Activated CD8-positive, alpha-beta memory T cell treated with anti-CD3 and anti-CD28 coated beads, Interleukin-2, amount 10 ng/mL, durations not matched to agents 7 days and 5 days (primary cell): ENCODE measurements around the gene B4GALT2. TPM values are rescaled to one million over a fixed set of nuclear protein-coding genes. Genes with fewer than 3 reads are reported as not detected.
A peak's percentile ranks its signal among the peaks of the same experiment; 100 is the strongest.

Experiments used
- ATAC-seq: fragments of 150-1000 bp; cut with Tn5 transposase; one replicate; pipeline ENCODE4 v1.10.0; 2021; ENCODE audit warnings: moderate library complexity
- CTCF ChIA-PET: fragments of 350-600 bp; sonication (Branson Sonifier 250); formaldehyde crosslinking; loops from one replicate; lab custom pipeline; 2021; ENCODE audit warnings: antibody characterized with exemption; lab: Charles Lee
- DNase-seq: peaks from one replicate; pipeline ENCODE4 v3.0.0-alpha.2; 2020
- H3K27ac Mint-ChIP-seq: one replicate; pipeline ENCODE4 v1.8.0; 2021; ENCODE audit warnings: mild to moderate bottlenecking, mixed read lengths
- H3K27me3 Mint-ChIP-seq: one replicate; pipeline ENCODE4 v1.8.0; 2021; ENCODE audit warnings: mixed read lengths
- H3K36me3 Mint-ChIP-seq: one replicate; pipeline ENCODE4 v1.8.0; 2021; ENCODE audit warnings: mild to moderate bottlenecking, mixed read lengths
- H3K4me1 Mint-ChIP-seq: one replicate; pipeline ENCODE4 v1.8.0; 2021; ENCODE audit warnings: mixed read lengths
- H3K4me3 Mint-ChIP-seq: one replicate; pipeline ENCODE4 v1.8.0; 2021; ENCODE audit warnings: mild to moderate bottlenecking, moderate library complexity, mixed read lengths
- H3K9me3 Mint-ChIP-seq: one replicate; pipeline ENCODE4 v1.8.0; 2022; ENCODE audit warnings: low read depth, mixed read lengths
- total RNA-seq, 2 experiments: library from RNA; stranded (reverse); gene quantifications; one replicate each; pipeline ENCODE4 v1.2.3, GENCODE V29; 2021

Gene B4GALT2
- total RNA-seq, 2 experiments from 2014 or later = 20.1 to 25.5 TPM

- Mint-ChIP-seq H3K27me3 (no peaks in the 10 kb centered on the region), H3K9me3 (no peaks in the 10 kb centered on the region), H3K36me3 (no peaks in the 10 kb centered on the region), H3K4me3 (no peak overlapping the region), H3K4me1 (peaks cover 16% of the 10 kb centered on the region), H3K27ac (no peak overlapping the region)
- DNase-seq = no peak
- CTCF ChIA-PET = interaction anchor here (0.9 to 2.6 kb wide), 3 partner anchors 9 to 394 kb away, joined by 3 to 11 read pairs (median 6); no protein-coding TSS in a partner anchor
- no peak for ATAC-seq
Observed at GRCh38 chr1:44027320-44027719, 48.3 kb downstream of the B4GALT2 start.

GRCh38 chr1:44029260-44029910 lies 50.4 kb downstream of the B4GALT2 start:
- Mint-ChIP-seq H3K4me1 (peaks cover 20% of the 10 kb centered on the region), H3K4me3 (peak overlapping the region; percentile 89), H3K36me3 (no peaks in the 10 kb centered on the region), H3K27me3 (no peaks in the 10 kb centered on the region), H3K27ac (peak overlapping the region; percentile 96), H3K9me3 (no peaks in the 10 kb centered on the region)
- no peak for DNase-seq
- ATAC-seq = peak; percentile 17
- CTCF ChIA-PET = interaction anchor here (2.3 to 3.4 kb wide), 3 partner anchors 18 to 24 kb away, joined by 6 to 26 read pairs (median 16); no protein-coding TSS in a partner anchor

GRCh38 chr1:44029911-44030604 lies 51.0 kb downstream of the B4GALT2 start:
- H3K4me1 Mint-ChIP-seq = peaks cover 20% of the 10 kb centered on the region
- peak overlapping the region; percentile 96 for H3K27ac Mint-ChIP-seq
- DNase-seq (peak; percentile 94), ATAC-seq (peak; percentile 86)
- H3K4me3 Mint-ChIP-seq = peak overlapping the region; percentile 89
- H3K36me3 Mint-ChIP-seq = no peaks in the 10 kb centered on the region
- H3K9me3 Mint-ChIP-seq = no peaks in the 10 kb centered on the region
- CTCF ChIA-PET = interaction anchor here (1.2 to 3.4 kb wide), 4 partner anchors 17 to 182 kb away, joined by 3 to 26 read pairs (median 10); no protein-coding TSS in a partner anchor
- H3K27me3 Mint-ChIP-seq = no peaks in the 10 kb centered on the region

- peaks cover 20% of the 10 kb centered on the region for H3K4me1 Mint-ChIP-seq
- ATAC-seq (peak; percentile 31), DNase-seq (peak; percentile 61)
- no peaks in the 10 kb centered on the region for H3K36me3 Mint-ChIP-seq
- H3K9me3 Mint-ChIP-seq = no peaks in the 10 kb centered on the region
- H3K27me3 Mint-ChIP-seq = no peaks in the 10 kb centered on the region
- peak overlapping the region; percentile 75 for H3K27ac Mint-ChIP-seq
- peak overlapping the region; percentile 81 for H3K4me3 Mint-ChIP-seq
- CTCF ChIA-PET = interaction anchor here (1.2 to 3.4 kb wide), 5 partner anchors 13 to 181 kb away, joined by 3 to 26 read pairs (median 5); no protein-coding TSS in a partner anchor
Observed at GRCh38 chr1:44030605-44031251, 51.7 kb downstream of the B4GALT2 start.

- CTCF ChIA-PET = interaction anchor here (1.4 to 3.4 kb wide), 4 partner anchors 13 to 36 kb away, joined by 4 to 26 read pairs (median 10); no protein-coding TSS in a partner anchor
- Mint-ChIP-seq H3K4me1 (peaks cover 20% of the 10 kb centered on the region), H3K27ac (peak within 1 kb of the TSS; percentile 75), H3K36me3 (no peaks in the 10 kb centered on the region), H3K4me3 (peak within 1 kb of the TSS; percentile 81), H3K9me3 (no peaks in the 10 kb centered on the region), H3K27me3 (no peaks in the 10 kb centered on the region)
- peak; percentile 5 for ATAC-seq
- peak; percentile 55 for DNase-seq
Observed at GRCh38 chr1:44031252-44032169, 52.5 kb downstream of the B4GALT2 start, which contains the start of gene SLC6A9. TSS of gene SLC6A9 (minus strand) at chr1:44031462. CDS start at chr1:44024277, 7,185 bp downstream.

GRCh38 chr1:44032170-44032790 lies 53.3 kb downstream of the B4GALT2 start:
- ATAC-seq = no peak
- CTCF ChIA-PET = interaction anchor here (1.8 to 3.4 kb wide), 3 partner anchors 12 to 27 kb away, joined by 5 to 26 read pairs (median 16); no protein-coding TSS in a partner anchor

GRCh38 chr1:44033041-44033575 lies 54.1 kb downstream of the B4GALT2 start:
- DNase-seq (no peak), ATAC-seq (no peak)
- Mint-ChIP-seq H3K36me3 (no peaks in the 10 kb centered on the region), H3K9me3 (no peaks in the 10 kb centered on the region), H3K4me3 (no peak overlapping the region), H3K27me3 (no peaks in the 10 kb centered on the region), H3K4me1 (peaks cover 23% of the 10 kb centered on the region), H3K27ac (peak overlapping the region; percentile 45)
- CTCF ChIA-PET = interaction anchor here (1.1 to 5.7 kb wide), 4 partner anchors 9 to 39 kb away, joined by 3 to 115 read pairs (median 18); no protein-coding TSS in a partner anchor

More at GRCh38 chr1:44032170-44032790, 53.3 kb downstream of the B4GALT2 start:
- Mint-ChIP-seq H3K36me3 (no peaks in the 10 kb centered on the region), H3K4me1 (peaks cover 23% of the 10 kb centered on the region), H3K9me3 (no peaks in the 10 kb centered on the region), H3K4me3 (peak overlapping the region; percentile 24), H3K27me3 (no peaks in the 10 kb centered on the region), H3K27ac (no peak overlapping the region)
- no peak for DNase-seq

GRCh38 chr1:44033756-44034155 lies 54.7 kb downstream of the B4GALT2 start:
- CTCF ChIA-PET = interaction anchor here (1.1 to 5.7 kb wide), 5 partner anchors 9 to 99 kb away, joined by 3 to 115 read pairs (median 4); no protein-coding TSS in a partner anchor
- H3K9me3 Mint-ChIP-seq = no peaks in the 10 kb centered on the region
- no peak overlapping the region for H3K4me3 Mint-ChIP-seq
- no peak for DNase-seq
- H3K4me1 Mint-ChIP-seq = peaks cover 21% of the 10 kb centered on the region
- ATAC-seq = no peak
- no peaks in the 10 kb centered on the region for H3K36me3 Mint-ChIP-seq
- H3K27me3 Mint-ChIP-seq = no peaks in the 10 kb centered on the region
- H3K27ac Mint-ChIP-seq = no peak overlapping the region

- Mint-ChIP-seq H3K4me1 (peaks cover 15% of the 10 kb centered on the region), H3K36me3 (no peaks in the 10 kb centered on the region), H3K4me3 (no peak overlapping the region), H3K27me3 (no peaks in the 10 kb centered on the region), H3K9me3 (no peaks in the 10 kb centered on the region), H3K27ac (no peak overlapping the region)
- CTCF ChIA-PET = interaction anchor here (1.1 to 5.7 kb wide), 7 partner anchors 8 to 99 kb away, joined by 3 to 115 read pairs (median 4); no protein-coding TSS in a partner anchor
- DNase-seq = no peak
- no peak for ATAC-seq
Observed at GRCh38 chr1:44034423-44034822, 55.4 kb downstream of the B4GALT2 start.

- peaks cover 11% of the 10 kb centered on the region for H3K4me1 Mint-ChIP-seq
- ATAC-seq (no peak), DNase-seq (no peak)
Observed at GRCh38 chr1:44034976-44035716, 56.1 kb downstream of the B4GALT2 start.

More at GRCh38 chr1:44034976-44035716, 56.1 kb downstream of the B4GALT2 start:
- no peak overlapping the region for H3K4me3 Mint-ChIP-seq
- CTCF ChIA-PET = interaction anchor here (1.0 to 5.7 kb wide), 9 partner anchors 12 to 199 kb away, joined by 3 to 115 read pairs (median 4); no protein-coding TSS in a partner anchor
- H3K27me3 Mint-ChIP-seq = peaks cover 4% of the 10 kb centered on the region
- H3K36me3 Mint-ChIP-seq = no peaks in the 10 kb centered on the region
- H3K9me3 Mint-ChIP-seq = no peaks in the 10 kb centered on the region
- H3K27ac Mint-ChIP-seq = no peak overlapping the region
